GM21360 (cell line): Measurements from ENCODE around the gene ODF4.
"Not testable (repeated sequence)": the region's sequence is repeated elsewhere in the genome, so short reads cannot be mapped to it uniquely, and the experiment has no call there.

Experiments
- ATAC-seq: cut with Tn5 transposase; IDR thresholded peaks from one replicate; pipeline ENCODE4 v1.9.1; 2021; ENCODE audit warnings: mild to moderate bottlenecking, moderate library complexity; ENCODE audit not compliant: unreplicated experiment

The ODF4 gene

DNA sequence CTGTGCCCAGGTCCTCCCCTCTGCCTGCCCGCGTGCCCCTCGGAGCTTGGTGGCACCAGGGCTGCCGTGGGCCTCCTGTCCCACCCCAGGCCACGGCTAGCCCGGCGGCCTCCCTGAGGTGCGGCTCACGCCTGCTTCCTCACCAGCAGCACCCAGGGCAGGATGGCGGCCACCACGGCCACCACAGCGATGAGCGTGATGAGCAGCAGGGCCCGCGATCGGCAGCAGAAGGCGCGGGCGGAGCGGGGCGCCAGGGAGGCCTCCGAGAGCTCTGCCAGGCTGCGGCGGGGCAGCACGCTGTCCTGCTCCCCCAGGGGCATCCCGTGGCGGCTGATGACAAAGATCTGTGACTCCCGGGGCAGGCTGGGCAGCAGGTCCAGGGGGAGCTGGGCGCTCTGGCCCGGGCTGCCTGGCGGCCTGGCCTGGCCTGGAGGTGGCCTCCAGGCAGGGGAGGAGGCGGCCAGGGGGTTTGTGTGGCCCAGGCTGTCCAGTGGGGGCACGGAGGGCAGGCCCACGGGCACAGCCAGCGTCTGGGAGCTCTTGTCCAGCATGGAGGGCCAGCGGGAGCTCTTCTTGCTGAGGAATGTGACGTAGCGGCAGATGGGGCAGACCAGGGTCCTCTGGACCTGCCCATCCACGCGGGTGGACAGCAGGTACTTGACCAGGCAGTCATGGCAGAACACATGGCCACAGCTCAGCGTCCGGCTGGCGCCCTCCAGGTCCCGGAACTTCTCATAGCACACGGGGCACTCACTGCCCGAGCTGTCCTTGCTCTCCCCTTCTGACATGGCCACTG is 53.2 kb downstream of the ODF4 start:
- ATAC-seq = no peak

DNA sequence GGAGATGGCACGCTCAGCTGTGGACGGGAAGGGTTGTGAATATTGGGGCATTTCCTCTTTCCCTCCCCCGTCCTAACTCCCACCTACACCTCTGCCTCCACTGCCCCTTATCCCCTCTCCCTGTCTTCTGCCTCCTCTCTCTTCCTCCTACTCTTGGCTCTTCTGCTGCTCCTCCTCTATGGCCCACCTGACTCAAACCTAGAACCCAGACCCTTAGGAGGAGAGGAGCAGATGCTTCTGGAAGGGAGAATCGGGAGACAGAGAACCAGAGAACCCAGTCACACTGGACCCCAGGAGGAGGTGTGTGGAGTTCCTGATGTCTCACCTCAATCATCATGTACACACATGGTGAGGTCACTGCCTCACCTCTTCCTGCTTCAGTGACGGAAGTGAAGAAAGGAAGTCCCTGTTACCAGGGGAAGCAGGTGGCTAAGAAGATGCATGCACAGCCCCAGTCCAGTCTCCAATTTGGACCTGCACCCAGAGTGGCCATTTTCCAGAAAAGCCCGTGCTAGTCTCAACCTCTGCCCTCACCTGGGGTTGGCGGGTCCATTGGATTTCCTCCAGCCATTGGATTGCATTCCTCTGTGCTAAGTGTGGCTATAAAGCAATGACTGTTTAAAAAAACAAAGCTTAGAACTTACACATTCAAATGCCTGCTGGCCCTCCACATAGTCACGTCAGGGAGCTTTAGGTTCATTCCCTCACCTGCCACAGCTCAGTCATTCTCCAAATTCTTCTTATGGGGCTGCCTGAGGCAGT is 54.0 kb downstream of the ODF4 start:
- no peak for ATAC-seq

DNA sequence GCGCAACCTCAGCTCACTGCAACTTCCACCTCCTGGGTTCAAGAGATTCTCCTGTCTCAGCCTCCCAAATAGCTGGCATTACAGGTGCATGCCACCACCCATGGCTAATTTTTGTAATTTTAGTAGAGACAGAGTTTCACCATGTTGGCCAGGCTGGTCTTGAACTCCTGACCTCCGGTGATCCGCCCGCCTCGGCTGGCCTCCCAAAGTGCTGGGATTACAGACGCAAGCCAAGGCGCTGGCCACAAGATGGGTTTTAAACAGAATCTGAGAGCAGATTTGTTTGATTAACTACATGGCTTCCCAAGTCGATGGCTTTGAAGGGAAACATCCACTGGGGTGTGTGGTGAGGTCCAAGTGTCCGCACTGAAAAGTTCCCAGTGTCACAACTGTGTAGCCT is 54.9 kb downstream of the ODF4 start:
- ATAC-seq = not testable (repeated sequence)
